Measurements from ENCODE around the gene GTF2B.

GTF2B gene

GRCh38 chr1:88813471-88813870 is 77.9 kb downstream of the GTF2B start:
- H3K4me3 ChIP-seq (ENCODE audit: low read depth, low read length) = no peak overlapping the region
- DNase-seq (ENCODE audit: low read depth) = no peak
- no peak for TF ChIP-seq CTCF (IDR thresholded peaks at IDR 0.05; ENCODE audit: insufficient read depth, low read depth, low read length, missing control alignments)

GRCh38 chr1:88812366-88812765 is 79.0 kb downstream of the GTF2B start:
- TF ChIP-seq CTCF (IDR thresholded peaks at IDR 0.05; ENCODE audit: insufficient read depth, low read depth, low read length, missing control alignments) = no peak
- no peak overlapping the region for H3K4me3 ChIP-seq (ENCODE audit: low read depth, low read length)
- no peak for DNase-seq (ENCODE audit: low read depth)

GRCh38 chr1:88803444-88803843 is 87.9 kb downstream of the GTF2B start:
- no peak for DNase-seq (ENCODE audit: low read depth)
- no peak for TF ChIP-seq CTCF (IDR thresholded peaks at IDR 0.05; ENCODE audit: insufficient read depth, low read depth, low read length, missing control alignments)

GRCh38 chr1:88802950-88803349 is 88.4 kb downstream of the GTF2B start:
- no peak for DNase-seq (ENCODE audit: low read depth)
- no peak overlapping the region for H3K4me3 ChIP-seq (ENCODE audit: low read depth, low read length)

More at GRCh38 chr1:88803444-88803843, 87.9 kb downstream of the GTF2B start:
- H3K4me3 ChIP-seq (ENCODE audit: low read depth, low read length) = no peak overlapping the region

More at GRCh38 chr1:88802950-88803349, 88.4 kb downstream of the GTF2B start:
- TF ChIP-seq CTCF (IDR thresholded peaks at IDR 0.05; ENCODE audit: insufficient read depth, low read depth, low read length, missing control alignments) = no peak

Measured in GM12865 (cell line).